UCSD-AML1 (cell line): Measurements from ENCODE around the gene ZNF282.
"Not testable (repeated sequence)": the region's sequence is repeated elsewhere in the genome, so short reads cannot be mapped to it uniquely, and the experiment has no call there.

Experiments used
- DNase-seq: peaks from one replicate; lab custom pipeline; 2025; ENCODE audit not compliant: unreplicated experiment; lab: John Stamatoyannopoulos, UW

Gene ZNF282

GRCh38 chr7:149223176-149223575 lies 27.8 kb downstream of the ZNF282 start:
- DNase-seq = no peak

- DNase-seq = no peak
Observed at GRCh38 chr7:149223761-149224160, 28.4 kb downstream of the ZNF282 start.

- no peak for DNase-seq
Observed at GRCh38 chr7:149224352-149224751, 29.0 kb downstream of the ZNF282 start.

GRCh38 chr7:149225106-149225505 lies 29.8 kb downstream of the ZNF282 start:
- no peak for DNase-seq

GRCh38 chr7:149225656-149226055 lies 30.3 kb downstream of the ZNF282 start:
- no peak for DNase-seq

GRCh38 chr7:149226366-149226765 lies 31.0 kb downstream of the ZNF282 start:
- not testable (repeated sequence) for DNase-seq

GRCh38 chr7:149226840-149227494 lies 31.6 kb downstream of the ZNF282 start:
- DNase-seq = no peak

- no peak for DNase-seq
Observed at GRCh38 chr7:149228831-149229471, 33.6 kb downstream of the ZNF282 start.

GRCh38 chr7:149229526-149229925 lies 34.2 kb downstream of the ZNF282 start:
- no peak for DNase-seq

GRCh38 chr7:149232362-149232761 lies 37.0 kb downstream of the ZNF282 start:
- DNase-seq = no peak

GRCh38 chr7:149233655-149234204 lies 38.4 kb downstream of the ZNF282 start:
- DNase-seq = not testable (repeated sequence)

GRCh38 chr7:149237502-149237901 lies 42.2 kb downstream of the ZNF282 start:
- DNase-seq = no peak

- DNase-seq = no peak
Observed at GRCh38 chr7:149238051-149238450, 42.7 kb downstream of the ZNF282 start.

GRCh38 chr7:149239345-149240143 lies 44.2 kb downstream of the ZNF282 start, which contains the start of gene ZNF212:
Gene ZNF212 (plus strand): TSS chr7:149239651. CDS start chr7:149239779, 128 bp downstream.
- DNase-seq = peak; percentile 79

- DNase-seq = no peak
Observed at GRCh38 chr7:149240637-149241036, 45.3 kb downstream of the ZNF282 start.

GRCh38 chr7:149241696-149242095 lies 46.4 kb downstream of the ZNF282 start:
- no peak for DNase-seq

GRCh38 chr7:149245244-149245643 lies 49.9 kb downstream of the ZNF282 start:
- no peak for DNase-seq

- no peak for DNase-seq
Observed at GRCh38 chr7:149245744-149246143, 50.4 kb downstream of the ZNF282 start.

- no peak for DNase-seq
Observed at GRCh38 chr7:149248777-149249176, 53.4 kb downstream of the ZNF282 start.

- not testable (repeated sequence) for DNase-seq
Observed at GRCh38 chr7:149250151-149250550, 54.8 kb downstream of the ZNF282 start.

- not testable (repeated sequence) for DNase-seq
Observed at GRCh38 chr7:149251518-149251917, 56.2 kb downstream of the ZNF282 start.
